ENCODE results near the gene FAM241B.

Gene FAM241B

GRCh38 chr10:69634759-69635425 is 4.8 kb downstream of the FAM241B start:
- DNase-seq: no peak

GRCh38 chr10:69635428-69636272 is 5.6 kb downstream of the FAM241B start:
- DNase-seq: no peak

GRCh38 chr10:69636273-69636575 is 6.2 kb downstream of the FAM241B start:
- DNase-seq: no peak

GRCh38 chr10:69636626-69637605 is 6.9 kb downstream of the FAM241B start:
- DNase-seq: no peak

GRCh38 chr10:69638642-69639041 is 8.6 kb downstream of the FAM241B start:
- no peak for DNase-seq

- peak; percentile 39 for DNase-seq
These were observed 9.5 kb downstream of the FAM241B start for GRCh38 chr10:69639291-69640195.

GRCh38 chr10:69640196-69640980 is 10.3 kb downstream of the FAM241B start:
- DNase-seq: no peak

GRCh38 chr10:69641261-69641980 is 11.4 kb downstream of the FAM241B start:
- no peak for DNase-seq

GRCh38 chr10:69642747-69643146 is 12.7 kb downstream of the FAM241B start:
- no peak for DNase-seq

- DNase-seq: no peak
These were observed 14.0 kb downstream of the FAM241B start for GRCh38 chr10:69643779-69644657.

- peak; percentile 72 for DNase-seq
These were observed 14.7 kb downstream of the FAM241B start for GRCh38 chr10:69644658-69645295.

GRCh38 chr10:69645296-69646184 is 15.5 kb downstream of the FAM241B start:
- DNase-seq: no peak

- DNase-seq: no peak
These were observed 16.4 kb downstream of the FAM241B start for GRCh38 chr10:69646185-69647060.

- DNase-seq: no peak
These were observed 17.1 kb downstream of the FAM241B start for GRCh38 chr10:69647126-69647525.

GRCh38 chr10:69647819-69648218 is 17.8 kb downstream of the FAM241B start:
- DNase-seq: no peak

- DNase-seq: no peak
These were observed 18.4 kb downstream of the FAM241B start for GRCh38 chr10:69648461-69648860.
